ENCODE data around the gene KCNJ1.
A peak's percentile ranks its signal among the peaks of the same experiment; 100 is the strongest.

Gene KCNJ1

GRCh38 chr11:128867277-128867676 is at the start of gene KCNJ1:
TSS of gene KCNJ1 (minus strand) at chr11:128867296. CDS start at chr11:128840243, 27,053 bp downstream.
- DNase-seq (ENCODE audit: low spot score) (no peak), FAIRE-seq (no peak)

- FAIRE-seq (no peak), DNase-seq (ENCODE audit: low spot score) (no peak)
Measured at GRCh38 chr11:128916681-128917080, 49.6 kb upstream of the KCNJ1 start.

- no peak for DNase-seq (ENCODE audit: low spot score)
- FAIRE-seq, result no peak
Measured at GRCh38 chr11:128916037-128916572, 49.0 kb upstream of the KCNJ1 start.

- no peak for DNase-seq (ENCODE audit: low spot score)
Measured at GRCh38 chr11:128915149-128915521, 48.0 kb upstream of the KCNJ1 start.

GRCh38 chr11:128914216-128915148 is 47.4 kb upstream of the KCNJ1 start:
- DNase-seq (ENCODE audit: low spot score), result no peak
- FAIRE-seq, result no peak

More at GRCh38 chr11:128915149-128915521, 48.0 kb upstream of the KCNJ1 start:
- FAIRE-seq, result no peak

- DNase-seq (ENCODE audit: low spot score) (no peak), FAIRE-seq (no peak)
Measured at GRCh38 chr11:128913806-128914205, 46.7 kb upstream of the KCNJ1 start.

- FAIRE-seq, result no peak
- DNase-seq (ENCODE audit: low spot score), result no peak
Measured at GRCh38 chr11:128911701-128912100, 44.6 kb upstream of the KCNJ1 start.

GRCh38 chr11:128911239-128911638 is 44.1 kb upstream of the KCNJ1 start:
- FAIRE-seq (no peak), DNase-seq (ENCODE audit: low spot score) (no peak)

- FAIRE-seq, result no peak
- no peak for DNase-seq (ENCODE audit: low spot score)
Measured at GRCh38 chr11:128910576-128910975, 43.5 kb upstream of the KCNJ1 start.

- DNase-seq (ENCODE audit: low spot score), result no peak
- FAIRE-seq, result no peak
Measured at GRCh38 chr11:128909438-128910125, 42.5 kb upstream of the KCNJ1 start.

GRCh38 chr11:128908391-128909246 is 41.5 kb upstream of the KCNJ1 start:
- DNase-seq (ENCODE audit: low spot score) (no peak), FAIRE-seq (no peak)

GRCh38 chr11:128907585-128907984 is 40.5 kb upstream of the KCNJ1 start:
- FAIRE-seq (no peak), DNase-seq (ENCODE audit: low spot score) (no peak)

GRCh38 chr11:128906185-128907050 is 39.3 kb upstream of the KCNJ1 start:
- FAIRE-seq (no peak), DNase-seq (ENCODE audit: low spot score) (no peak)

- DNase-seq (ENCODE audit: low spot score) (no peak), FAIRE-seq (no peak)
Measured at GRCh38 chr11:128905345-128906184, 38.5 kb upstream of the KCNJ1 start.

GRCh38 chr11:128904656-128905344 is 37.7 kb upstream of the KCNJ1 start:
- no peak for FAIRE-seq

GRCh38 chr11:128904303-128904655 is 37.2 kb upstream of the KCNJ1 start:
- FAIRE-seq (no peak), DNase-seq (ENCODE audit: low spot score) (no peak)

More at GRCh38 chr11:128904656-128905344, 37.7 kb upstream of the KCNJ1 start:
- no peak for DNase-seq (ENCODE audit: low spot score)

GRCh38 chr11:128903248-128904061 is 36.4 kb upstream of the KCNJ1 start:
- FAIRE-seq, result no peak
- DNase-seq (ENCODE audit: low spot score), result peak; percentile 12

- no peak for FAIRE-seq
- no peak for DNase-seq (ENCODE audit: low spot score)
Measured at GRCh38 chr11:128902515-128903066, 35.5 kb upstream of the KCNJ1 start.

All from RCC 7860 (cell line).